ENCODE results near the gene SPSB1. TPM values are rescaled to one million over a fixed set of nuclear protein-coding genes. Genes with fewer than 3 reads are reported as not detected.

Gene SPSB1
- total and polyA plus RNA-seq, 10 of the 15 experiments (the other 5 are each of a cell fraction or from before 2014, with no cell fraction given) = 0.02 to 2.0 (median 0.90) TPM; not detected in 1

GRCh38 chr1:9380711-9381110 is 88.0 kb downstream of the SPSB1 start:
- Histone ChIP-seq H3K9me3 (replicated peaks; ENCODE audit: control insufficient read depth, insufficient read depth, low read length) (no peaks in the 10 kb centered on the region), H3K79me2 (ENCODE audit: control insufficient read depth, insufficient read depth, low read length) (no peaks in the 10 kb centered on the region), H4K20me1 (ENCODE audit: control insufficient read depth, insufficient read depth) (no peaks in the 10 kb centered on the region), H3K9ac (ENCODE audit: control insufficient read depth, insufficient read depth, low read length) (no peak overlapping the region), H3K4me2 (ENCODE audit: control insufficient read depth, insufficient read depth) (no peak overlapping the region), H3K36me3 (ENCODE audit: control insufficient read depth in 2 of 2, insufficient read depth in 2 of 2, low read length in 1 of 2) (no peaks in the 10 kb centered on the region), H2AFZ (ENCODE audit: control insufficient read depth, low read depth, low read length) (no peak overlapping the region), H3K4me3 (no peak overlapping the region), H3K4me1 (ENCODE audit: control insufficient read depth, insufficient read depth, low read length) (no peaks in the 10 kb centered on the region), H3K27ac (ENCODE audit: control insufficient read depth, insufficient read depth) (no peak overlapping the region), H3K27me3 (replicated peaks in 1 of 2; ENCODE audit: control insufficient read depth in 2 of 2, insufficient read depth in 2 of 2, low read length in 1 of 2) (no peaks in the 10 kb centered on the region; a peak in 1 of 4 replicates)
- intact Hi-C loops (cut with micrococcal nuclease; ENCODE audit: unreplicated experiment) = no loop called here
- ChIA-PET CTCF (no interaction called here), POLR2A (no interaction called here), SMC1A (ENCODE audit: uncharacterized antibody, unreplicated experiment) (no interaction called here), RAD21 (ENCODE audit: unreplicated experiment) (no interaction called here)
- in situ Hi-C loops (cut with MboI) = no loop called here
- TF ChIP-seq SUZ12 (IDR thresholded peaks at IDR 0.05; ENCODE audit: unreplicated experiment) = no peak
- TF ChIP-seq RFX5 (IDR thresholded peaks at IDR 0.05; ENCODE audit: low read depth, low read length) = no peak
- peak; percentile 68; the same call in 1 of the 2 replicates for TF ChIP-seq NR2F1 (conservative IDR thresholded peaks at IDR 0.05)
- peak; percentile 30; the same call in 1 of the 3 replicates for ATAC-seq
- no peak for DNase-seq (ENCODE audit: low read depth, low spot score)
- no TSS peak for BruUV-seq (replicated peaks)
- FAIRE-seq = no peak
- 45% methylated on average over 6 of the region's 6 CpGs for WGBS (ENCODE audit: insufficient coverage, insufficient replicate concordance, low lambda C conversion rate, missing lambda C conversion rate)

- Histone ChIP-seq H3K4me1 (ENCODE audit: control insufficient read depth, insufficient read depth, low read length) (peaks cover 4% of the 10 kb centered on the region; the same call in 1 of the 2 replicates), H3K27me3 (replicated peaks in 1 of 2; ENCODE audit: control insufficient read depth in 2 of 2, insufficient read depth in 2 of 2, low read length in 1 of 2) (no peaks in the 10 kb centered on the region; a peak in 1 of 4 replicates), H3K4me3 (no peak overlapping the region), H4K20me1 (ENCODE audit: control insufficient read depth, insufficient read depth) (no peaks in the 10 kb centered on the region), H3K36me3 (ENCODE audit: control insufficient read depth in 2 of 2, insufficient read depth in 2 of 2, low read length in 1 of 2) (no peaks in the 10 kb centered on the region), H2AFZ (ENCODE audit: control insufficient read depth, low read depth, low read length) (no peak overlapping the region), H3K27ac (ENCODE audit: control insufficient read depth, insufficient read depth) (no peak overlapping the region), H3K9ac (ENCODE audit: control insufficient read depth, insufficient read depth, low read length) (no peak overlapping the region), H3K4me2 (ENCODE audit: control insufficient read depth, insufficient read depth) (no peak overlapping the region), H3K9me3 (replicated peaks; ENCODE audit: control insufficient read depth, insufficient read depth, low read length) (no peaks in the 10 kb centered on the region), H3K79me2 (ENCODE audit: control insufficient read depth, insufficient read depth, low read length) (no peaks in the 10 kb centered on the region)
- no TSS peak for BruUV-seq (replicated peaks)
- ChIA-PET RAD21 (ENCODE audit: unreplicated experiment) (interaction anchor here (0.6 kb wide), 1 partner anchor 108 kb away, joined by 3 read pairs; no protein-coding TSS in a partner anchor), POLR2A (no interaction called here), CTCF (no interaction called here), SMC1A (ENCODE audit: uncharacterized antibody, unreplicated experiment) (interaction anchor here (0.8 kb wide), 1 partner anchor 17 kb away, joined by 3 read pairs; no protein-coding TSS in a partner anchor)
- in situ Hi-C loops (cut with MboI) (no loop called here), intact Hi-C loops (cut with micrococcal nuclease; ENCODE audit: unreplicated experiment) (no loop called here)
- FAIRE-seq (no peak), DNase-seq (ENCODE audit: low read depth, low spot score) (no peak), ATAC-seq (no peak)
- TF ChIP-seq POLR2AphosphoS5 (IDR thresholded peaks at IDR 0.05; ENCODE audit: low read length) = no peak
- 60% methylated on average over 20 of the region's 20 CpGs for WGBS (ENCODE audit: insufficient coverage, insufficient replicate concordance, low lambda C conversion rate, missing lambda C conversion rate)
These were observed 90.2 kb downstream of the SPSB1 start for GRCh38 chr1:9382643-9383491.

All from GM12878 (cell line).